Measurements from ENCODE around the gene GNG11.

GRCh38 chr7:93968911-93969620 is 47.5 kb downstream of the GNG11 start:
- TF ChIP-seq GATA3 (IDR thresholded peaks at IDR 0.05; ENCODE audit: borderline replicate concordance) (no peak), HOXA7 (CRISPR knock-in tag; IDR thresholded peaks at IDR 0.05) (no peak), CTCF (IDR thresholded peaks at IDR 0.05) (no peak), HEYL (CRISPR knock-in tag; IDR thresholded peaks at IDR 0.05) (no peak), HDAC2 (IDR thresholded peaks at IDR 0.05) (no peak), RCOR1 (IDR thresholded peaks at IDR 0.05; ENCODE audit: low read depth, low read length) (no peak), BHLHE40 (IDR thresholded peaks at IDR 0.05; ENCODE audit: low read depth, low read length) (no peak), ELK1 (IDR thresholded peaks at IDR 0.05; ENCODE audit: low read depth, low read length) (no peak), FOSL2 (IDR thresholded peaks at IDR 0.05) (no peak), FOSL2 (CRISPR knock-in tag; IDR thresholded peaks at IDR 0.05) (no peak), SREBF2 (IDR thresholded peaks at IDR 0.05) (no peak), ZFP36 (IDR thresholded peaks at IDR 0.05; ENCODE audit: borderline replicate concordance, partially characterized antibody) (no peak), MAX (IDR thresholded peaks at IDR 0.05) (no peak)

Data from A549 (cell line).